Breast epithelium (tissue), 3 donors: Measurements from ENCODE around the gene TMEM18.

Experiments
- CTCF ChIP-seq, 3 donors: fragments of 450-650 bp; IDR thresholded peaks; one replicate each; pipeline ENCODE4 v1.5.1; 2016 to 2017; ENCODE audit warnings: antibody characterized with exemption in 3 of 3, mild to moderate bottlenecking in 3 of 3, moderate library complexity in 3 of 3
- POLR2A ChIP-seq: fragments of 450-650 bp; IDR thresholded peaks from one replicate; pipeline ENCODE4 v1.6.1; 2016; ENCODE audit warnings: antibody characterized with exemption, mild to moderate bottlenecking, moderate library complexity
- POLR2AphosphoS5 ChIP-seq, 3 donors: sonication (generic); formaldehyde crosslinking; IDR thresholded peaks; one replicate each; pipeline ENCODE4 v1.6.1; 2017; ENCODE audit warnings: antibody characterized with exemption in 3 of 3

- no peak for TF ChIP-seq CTCF (IDR thresholded peaks at IDR 0.05)
- no peak for TF ChIP-seq POLR2A
- no peak for TF ChIP-seq POLR2AphosphoS5 (IDR thresholded peaks at IDR 0.05)
Observed at GRCh38 chr2:635687-636621, 41.3 kb downstream of the TMEM18 start.
